ENCODE measurements around the gene C1QTNF9B.

C1QTNF9B gene

DNA sequence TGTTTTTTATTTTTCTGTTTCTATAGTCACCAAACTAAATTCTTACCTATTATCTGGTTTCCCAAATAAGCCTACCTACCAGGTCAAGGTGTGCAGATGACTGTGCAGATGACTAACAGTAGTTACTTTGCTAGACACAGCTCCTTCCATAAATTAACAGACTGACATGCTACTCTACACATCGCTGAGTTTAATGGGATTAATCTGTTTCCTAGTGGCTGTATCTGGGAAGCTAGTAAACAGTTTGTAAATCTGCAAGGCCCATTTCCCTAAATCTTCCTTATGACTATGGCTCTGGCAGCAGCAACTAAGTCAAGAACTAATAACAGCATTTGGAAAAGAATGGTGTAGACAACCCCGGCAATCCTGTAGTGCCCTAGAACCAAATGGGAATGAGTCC, 36.0 kb downstream of the C1QTNF9B start:
- Histone ChIP-seq H3K9me3 (ENCODE audit: control extremely low read depth in 1 of 5, control insufficient read depth in 4 of 5, insufficient read depth in 2 of 5, low read depth in 1 of 5, low read length in 4 of 5) (no peaks in the 10 kb centered on the region), H3K4me3 (ENCODE audit: control insufficient read depth in 1 of 7, extremely low read depth in 1 of 7, insufficient read depth in 4 of 7, low read depth in 2 of 7, low read length in 6 of 7) (no peak overlapping the region), H3K27me3 (replicated peaks in 2 of 5; ENCODE audit: control insufficient read depth in 4 of 5, insufficient read depth in 5 of 5, low read length in 4 of 5) (no peaks in the 10 kb centered on the region), H3K36me3 (ENCODE audit: control insufficient read depth in 4 of 4, insufficient read depth in 4 of 4, low read length in 3 of 4) (peaks cover 0 to 4% (median 2%) of the 10 kb centered on the region in 4 experiments), H3K4me1 (ENCODE audit: control extremely low read depth in 1 of 4, control insufficient read depth in 4 of 4, insufficient read depth in 4 of 4, low read length in 3 of 4) (peaks cover 0 to 7% (median under 1%) of the 10 kb centered on the region in 4 experiments), H3K27ac (ENCODE audit: insufficient read depth in 1 of 2, low read depth in 1 of 2, low read length in 2 of 2, poor library complexity in 1 of 2, severe bottlenecking in 2 of 2) (no peak overlapping the region)
- POLR2A ChIA-PET, result no interaction called here
- DNase-seq, result no peak
- CTCF ChIA-PET, result interaction anchor here (1.6 to 1.7 kb wide), 2 partner anchors 11 to 394 kb away, joined by 5 to 6 read pairs; no protein-coding TSS in a partner anchor
- 100% methylated on average over 1 of the region's 2 CpGs for WGBS (ENCODE audit: insufficient coverage)

- Histone ChIP-seq H3K9me3 (ENCODE audit: control extremely low read depth in 1 of 5, control insufficient read depth in 4 of 5, insufficient read depth in 2 of 5, low read depth in 1 of 5, low read length in 4 of 5) (no peaks in the 10 kb centered on the region), H3K4me3 (ENCODE audit: control insufficient read depth in 1 of 7, extremely low read depth in 1 of 7, insufficient read depth in 4 of 7, low read depth in 2 of 7, low read length in 6 of 7) (no peak overlapping the region), H3K27me3 (replicated peaks in 2 of 5; ENCODE audit: control insufficient read depth in 4 of 5, insufficient read depth in 5 of 5, low read length in 4 of 5) (no peaks in the 10 kb centered on the region), H3K27ac (ENCODE audit: insufficient read depth in 1 of 2, low read depth in 1 of 2, low read length in 2 of 2, poor library complexity in 1 of 2, severe bottlenecking in 2 of 2) (no peak overlapping the region), H3K36me3 (ENCODE audit: control insufficient read depth in 4 of 4, insufficient read depth in 4 of 4, low read length in 3 of 4) (peaks cover 0 to 4% (median 2%) of the 10 kb centered on the region in 4 experiments), H3K4me1 (ENCODE audit: control extremely low read depth in 1 of 4, control insufficient read depth in 4 of 4, insufficient read depth in 4 of 4, low read length in 3 of 4) (peaks cover 0 to under 1% (median 0%) of the 10 kb centered on the region in 4 experiments)
- 86% methylated on average over 1 of the region's 2 CpGs for WGBS (ENCODE audit: insufficient coverage)
- DNase-seq, result peak; percentile 19 to 75 (median 51)
- CTCF ChIA-PET, result no interaction called here
- POLR2A ChIA-PET, result no interaction called here
Observed at GRCh38 chr13:23859904-23860303, 37.4 kb downstream of the C1QTNF9B start.

DNA sequence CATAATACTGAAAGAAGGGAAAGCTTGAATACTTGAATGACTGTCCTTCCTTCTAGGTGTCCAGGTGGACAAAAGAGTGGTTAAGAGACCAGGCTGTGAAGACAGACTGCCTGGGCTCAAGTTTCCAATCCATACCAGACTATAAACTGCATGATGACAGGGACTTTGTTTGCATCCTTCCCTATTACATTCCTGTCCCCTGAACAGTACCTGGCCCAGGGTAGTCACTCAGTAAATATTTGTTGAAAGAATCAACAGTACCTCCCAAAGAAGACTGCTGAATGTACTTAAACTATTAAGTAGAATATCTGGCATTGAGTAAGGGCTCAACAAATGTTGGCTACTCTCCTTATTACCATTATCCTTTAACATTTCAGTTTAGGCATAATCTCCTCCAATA, 37.8 kb downstream of the C1QTNF9B start:
- ChIA-PET POLR2A (no interaction called here), CTCF (no interaction called here)
- H3K36me3 ChIP-seq (ENCODE audit: control insufficient read depth in 4 of 4, insufficient read depth in 4 of 4, low read length in 3 of 4), result peaks cover 0 to 4% (median 2%) of the 10 kb centered on the region in 4 experiments
- no peak overlapping the region for H3K4me3 ChIP-seq (ENCODE audit: control insufficient read depth in 1 of 7, extremely low read depth in 1 of 7, insufficient read depth in 4 of 7, low read depth in 2 of 7, low read length in 6 of 7)
- no peaks in the 10 kb centered on the region for H3K4me1 ChIP-seq (ENCODE audit: control extremely low read depth in 1 of 4, control insufficient read depth in 4 of 4, insufficient read depth in 4 of 4, low read length in 3 of 4)
- no peak overlapping the region for H3K27ac ChIP-seq (ENCODE audit: insufficient read depth in 1 of 2, low read depth in 1 of 2, low read length in 2 of 2, poor library complexity in 1 of 2, severe bottlenecking in 2 of 2)
- DNase-seq, result no peak
- H3K9me3 ChIP-seq (ENCODE audit: control extremely low read depth in 1 of 5, control insufficient read depth in 4 of 5, insufficient read depth in 2 of 5, low read depth in 1 of 5, low read length in 4 of 5), result no peaks in the 10 kb centered on the region
- H3K27me3 ChIP-seq (replicated peaks in 2 of 5; ENCODE audit: control insufficient read depth in 4 of 5, insufficient read depth in 5 of 5, low read length in 4 of 5), result no peaks in the 10 kb centered on the region

GRCh38 chr13:23858546-23858945, 38.8 kb downstream of the C1QTNF9B start:
- POLR2A ChIA-PET, result no interaction called here
- Histone ChIP-seq H3K4me3 (ENCODE audit: control insufficient read depth in 1 of 7, extremely low read depth in 1 of 7, insufficient read depth in 4 of 7, low read depth in 2 of 7, low read length in 6 of 7) (no peak overlapping the region), H3K27me3 (replicated peaks in 2 of 5; ENCODE audit: control insufficient read depth in 4 of 5, insufficient read depth in 5 of 5, low read length in 4 of 5) (no peaks in the 10 kb centered on the region), H3K4me1 (ENCODE audit: control extremely low read depth in 1 of 4, control insufficient read depth in 4 of 4, insufficient read depth in 4 of 4, low read length in 3 of 4) (no peaks in the 10 kb centered on the region), H3K9me3 (ENCODE audit: control extremely low read depth in 1 of 5, control insufficient read depth in 4 of 5, insufficient read depth in 2 of 5, low read depth in 1 of 5, low read length in 4 of 5) (no peaks in the 10 kb centered on the region), H3K27ac (ENCODE audit: insufficient read depth in 1 of 2, low read depth in 1 of 2, low read length in 2 of 2, poor library complexity in 1 of 2, severe bottlenecking in 2 of 2) (no peak overlapping the region), H3K36me3 (ENCODE audit: control insufficient read depth in 4 of 4, insufficient read depth in 4 of 4, low read length in 3 of 4) (peaks cover 0 to 4% (median 2%) of the 10 kb centered on the region in 4 experiments)
- CTCF ChIA-PET, result interaction anchor here (0.9 to 2.0 kb wide), 5 partner anchors 13 to 349 kb away, joined by 3 to 5 read pairs (median 3); no protein-coding TSS in a partner anchor
- WGBS (ENCODE audit: insufficient coverage), result 90% methylated on average over 5 of the region's 5 CpGs
- DNase-seq, result no peak

GRCh38 chr13:23856008-23856750, 41.1 kb downstream of the C1QTNF9B start:
- Histone ChIP-seq H3K9me3 (ENCODE audit: control extremely low read depth in 1 of 5, control insufficient read depth in 4 of 5, insufficient read depth in 2 of 5, low read depth in 1 of 5, low read length in 4 of 5) (no peaks in the 10 kb centered on the region), H3K4me1 (ENCODE audit: control extremely low read depth in 1 of 4, control insufficient read depth in 4 of 4, insufficient read depth in 4 of 4, low read length in 3 of 4) (no peaks in the 10 kb centered on the region)

DNA sequence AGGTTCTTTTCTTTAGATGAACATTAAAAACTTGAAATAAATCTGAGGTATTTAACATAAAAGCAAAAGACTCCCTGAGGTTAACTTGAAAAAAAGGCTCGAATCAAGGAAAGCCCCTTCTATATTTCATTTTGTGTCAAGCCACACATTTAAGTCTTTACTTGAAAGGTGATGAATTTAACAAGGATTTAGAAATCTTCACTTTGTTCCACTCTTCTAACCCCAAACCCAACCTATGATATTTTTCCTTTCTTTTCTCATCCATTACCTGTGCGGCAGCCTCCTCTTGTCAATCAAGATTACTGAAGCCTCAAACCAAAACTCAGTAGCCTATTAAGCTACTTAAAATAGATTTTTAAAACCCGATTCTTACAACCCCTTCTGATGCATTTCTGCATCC, 41.9 kb downstream of the C1QTNF9B start:
- Histone ChIP-seq H3K36me3 (ENCODE audit: control insufficient read depth in 4 of 4, insufficient read depth in 4 of 4, low read length in 3 of 4) (peaks cover 0 to 4% (median 1%) of the 10 kb centered on the region in 4 experiments), H3K4me3 (ENCODE audit: control insufficient read depth in 1 of 7, extremely low read depth in 1 of 7, insufficient read depth in 4 of 7, low read depth in 2 of 7, low read length in 6 of 7) (no peak overlapping the region), H3K27me3 (replicated peaks in 2 of 5; ENCODE audit: control insufficient read depth in 4 of 5, insufficient read depth in 5 of 5, low read length in 4 of 5) (no peaks in the 10 kb centered on the region), H3K27ac (ENCODE audit: insufficient read depth in 1 of 2, low read depth in 1 of 2, low read length in 2 of 2, poor library complexity in 1 of 2, severe bottlenecking in 2 of 2) (no peak overlapping the region), H3K4me1 (ENCODE audit: control extremely low read depth in 1 of 4, control insufficient read depth in 4 of 4, insufficient read depth in 4 of 4, low read length in 3 of 4) (no peaks in the 10 kb centered on the region), H3K9me3 (ENCODE audit: control extremely low read depth in 1 of 5, control insufficient read depth in 4 of 5, insufficient read depth in 2 of 5, low read depth in 1 of 5, low read length in 4 of 5) (no peaks in the 10 kb centered on the region)
- WGBS (ENCODE audit: insufficient coverage), result 100% methylated on average over 1 of the region's 3 CpGs
- ChIA-PET CTCF (interaction anchor here (1.1 to 1.9 kb wide), 2 partner anchors 13 to 45 kb away, joined by 3 to 5 read pairs; no protein-coding TSS in a partner anchor), POLR2A (no interaction called here)
- no peak for DNase-seq

More at GRCh38 chr13:23856008-23856750, 41.1 kb downstream of the C1QTNF9B start:
- CTCF ChIA-PET, result interaction anchor here (1.1 to 1.9 kb wide), 2 partner anchors 12 to 46 kb away, joined by 3 to 5 read pairs; no protein-coding TSS in a partner anchor
- Histone ChIP-seq H3K27me3 (replicated peaks in 2 of 5; ENCODE audit: control insufficient read depth in 4 of 5, insufficient read depth in 5 of 5, low read length in 4 of 5) (no peaks in the 10 kb centered on the region), H3K36me3 (ENCODE audit: control insufficient read depth in 4 of 4, insufficient read depth in 4 of 4, low read length in 3 of 4) (peaks cover 0 to 4% (median 1%) of the 10 kb centered on the region in 4 experiments), H3K27ac (ENCODE audit: insufficient read depth in 1 of 2, low read depth in 1 of 2, low read length in 2 of 2, poor library complexity in 1 of 2, severe bottlenecking in 2 of 2) (no peak overlapping the region), H3K4me3 (ENCODE audit: control insufficient read depth in 1 of 7, extremely low read depth in 1 of 7, insufficient read depth in 4 of 7, low read depth in 2 of 7, low read length in 6 of 7) (no peak overlapping the region)
- no peak for DNase-seq
- 86% methylated on average over 4 of the region's 5 CpGs for WGBS (ENCODE audit: insufficient coverage)
- POLR2A ChIA-PET, result no interaction called here

DNA sequence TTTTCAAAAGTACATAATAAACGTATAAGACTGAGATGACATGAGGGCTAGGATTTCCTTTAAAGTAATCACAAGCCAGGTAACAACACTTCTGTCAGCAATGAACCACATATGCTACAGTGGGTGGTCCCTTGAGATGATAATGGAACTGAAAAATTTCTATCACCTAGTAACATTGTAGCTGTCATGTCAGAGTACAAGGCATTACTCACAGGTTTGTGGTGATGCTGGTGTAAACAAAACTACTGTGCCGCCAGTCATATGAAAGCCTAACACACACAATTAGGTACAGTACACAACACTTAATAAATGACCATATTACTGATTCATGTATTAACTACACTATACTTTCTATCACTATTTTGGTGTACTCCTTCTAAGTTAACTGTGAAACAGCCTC, 45.0 kb downstream of the C1QTNF9B start:
- Histone ChIP-seq H3K27me3 (replicated peaks in 2 of 5; ENCODE audit: control insufficient read depth in 4 of 5, insufficient read depth in 5 of 5, low read length in 4 of 5) (no peaks in the 10 kb centered on the region), H3K4me1 (ENCODE audit: control extremely low read depth in 1 of 4, control insufficient read depth in 4 of 4, insufficient read depth in 4 of 4, low read length in 3 of 4) (peaks cover 0 to 20% (median 16%) of the 10 kb centered on the region in 4 experiments), H3K9me3 (ENCODE audit: control extremely low read depth in 1 of 5, control insufficient read depth in 4 of 5, insufficient read depth in 2 of 5, low read depth in 1 of 5, low read length in 4 of 5) (no peaks in the 10 kb centered on the region), H3K27ac (ENCODE audit: insufficient read depth in 1 of 2, low read depth in 1 of 2, low read length in 2 of 2, poor library complexity in 1 of 2, severe bottlenecking in 2 of 2) (no peak overlapping the region), H3K36me3 (ENCODE audit: control insufficient read depth in 4 of 4, insufficient read depth in 4 of 4, low read length in 3 of 4) (peaks cover 0 to 4% (median 0%) of the 10 kb centered on the region in 4 experiments), H3K4me3 (ENCODE audit: control insufficient read depth in 1 of 7, extremely low read depth in 1 of 7, insufficient read depth in 4 of 7, low read depth in 2 of 7, low read length in 6 of 7) (no peak overlapping the region)
- ChIA-PET POLR2A (no interaction called here), CTCF (interaction anchor here (0.7 to 1.4 kb wide), 2 partner anchors 40 to 129 kb away, joined by 3 to 4 read pairs; no protein-coding TSS in a partner anchor)
- 100% methylated on average over 1 of the region's 2 CpGs for WGBS (ENCODE audit: insufficient coverage)
- no peak for DNase-seq
